ENCODE results near the gene C22orf15. TPM values are rescaled to one million over a fixed set of nuclear protein-coding genes. Genes with fewer than 3 reads are reported as not detected.

C22orf15 gene
- total RNA-seq, 1 experiment from 2014 or later = not detected

DNA sequence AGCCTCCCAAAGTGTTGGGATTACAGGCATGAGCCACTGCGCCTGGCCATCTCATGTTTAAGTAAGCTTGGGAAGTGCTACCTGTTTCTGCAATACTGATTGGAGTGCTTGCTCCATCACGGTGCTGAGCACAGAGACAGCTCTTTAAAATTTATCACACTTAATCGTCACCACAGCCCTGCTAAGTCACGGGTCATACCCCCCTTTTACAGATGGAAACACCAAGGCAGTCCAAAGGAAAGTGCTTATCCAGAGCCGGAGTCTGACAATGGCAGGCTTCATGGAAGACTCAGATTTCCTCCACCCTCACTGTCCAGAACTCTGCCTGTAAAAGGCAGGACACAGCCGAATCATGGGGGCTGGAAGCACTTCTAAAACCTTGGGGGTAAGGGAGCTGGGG is 2.7 kb upstream of the C22orf15 start:
- Histone ChIP-seq H4K20me1 (ENCODE audit: insufficient read depth) (no peaks in the 10 kb centered on the region), H3K79me2 (ENCODE audit: insufficient read depth, low read length) (peaks cover 8% of the 10 kb centered on the region; the same call in 1 of the 2 replicates), H3K9me3 (ENCODE audit: control insufficient read depth in 1 of 2, insufficient read depth in 1 of 2, low read depth in 1 of 2, low read length in 2 of 2) (no peaks in the 10 kb centered on the region), H3K36me3 (ENCODE audit: control insufficient read depth in 1 of 2, insufficient read depth in 2 of 2, low read length in 2 of 2) (peaks cover 3 to 7% of the 10 kb centered on the region in 2 experiments; a peak in 2 of 4 replicates), H2AFZ (ENCODE audit: low read depth, low read length, poor library complexity, severe bottlenecking) (no peak overlapping the region), H3K9me2 (ENCODE audit: insufficient read depth) (no peaks in the 10 kb centered on the region), H3K27ac (ENCODE audit: low read depth, low read length) (no peak overlapping the region), H3K4me1 (ENCODE audit: control insufficient read depth in 1 of 2, insufficient read depth in 2 of 2, low read length in 2 of 2) (peaks cover 3 to 22% of the 10 kb centered on the region in 2 experiments; a peak in 2 of 4 replicates), H3K4me3 (replicated peaks in 1 of 2; ENCODE audit: low read depth in 1 of 2, low read length in 2 of 2) (no peak overlapping the region), H3K9ac (ENCODE audit: low read length) (no peak overlapping the region), H3K4me2 (ENCODE audit: low read length) (no peak overlapping the region), H3K27me3 (ENCODE audit: insufficient read depth, low read length) (no peaks in the 10 kb centered on the region)
- DNase-seq (ENCODE audit: low read depth, low spot score) (no peak), ATAC-seq (no peak)
- BruUV-seq (replicated peaks) = no TSS peak
- intact Hi-C loops (cut with micrococcal nuclease) = loop anchor here (10.0 kb wide), 1 partner anchor 195 kb away; no protein-coding TSS in a partner anchor
- CTCF ChIA-PET = no interaction called here
- POLR2A ChIA-PET = no interaction called here
- RAD21 ChIA-PET (ENCODE audit: low non-redundant PET in 1 of 2, low total read pairs in 2 of 2, uncharacterized antibody in 2 of 2, unreplicated experiment in 2 of 2) = no interaction called here
- no peak for TF ChIP-seq POLR2AphosphoS5 (IDR thresholded peaks at IDR 0.05; ENCODE audit: low read depth, low read length)
- TF ChIP-seq CEBPB (IDR thresholded peaks at IDR 0.05; ENCODE audit: low read depth) = no peak
- no peak for TF ChIP-seq EZH2 (IDR thresholded peaks at IDR 0.05)
- TF ChIP-seq ZBTB33 (IDR thresholded peaks at IDR 0.05; ENCODE audit: extremely low read depth, insufficient replicate concordance, low read length) = no peak
- TF ChIP-seq JUND (IDR thresholded peaks at IDR 0.05) = no peak
- TF ChIP-seq, protein P1, sequence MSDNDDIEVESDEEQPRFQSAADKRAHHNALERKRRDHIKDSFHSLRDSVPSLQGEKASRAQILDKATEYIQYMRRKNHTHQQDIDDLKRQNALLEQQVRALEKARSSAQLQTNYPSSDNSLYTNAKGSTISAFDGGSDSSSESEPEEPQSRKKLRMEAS (IDR thresholded peaks at IDR 0.05) = no peak
- no peak for TF ChIP-seq SIN3A (IDR thresholded peaks at IDR 0.05; ENCODE audit: low read depth)
- TF ChIP-seq EZH2phosphoT487 (IDR thresholded peaks at IDR 0.05; ENCODE audit: borderline replicate concordance) = no peak
- TF ChIP-seq ZFX (IDR thresholded peaks at IDR 0.05) = no peak
- TF ChIP-seq SRF (IDR thresholded peaks at IDR 0.05; ENCODE audit: low read depth) = no peak
